GM21515 (cell line): Measurements from ENCODE around the gene RXFP3.
"Not testable (repeated sequence)": the region's sequence is repeated elsewhere in the genome, so short reads cannot be mapped to it uniquely, and the experiment has no call there.

ENCODE experiments used
- ATAC-seq: cut with Tn5 transposase; IDR thresholded peaks from one replicate; pipeline ENCODE4 v1.9.1; 2021; ENCODE audit not compliant: unreplicated experiment

Gene RXFP3

GRCh38 chr5:33936381-33937016, at the start of gene RXFP3:
TSS of gene RXFP3 (plus strand) at chr5:33936386. CDS start at chr5:33936741, 355 bp downstream.
- no peak for ATAC-seq

- no peak for ATAC-seq
These were observed 48.9 kb upstream of the RXFP3 start for GRCh38 chr5:33887268-33887667.

GRCh38 chr5:33888587-33888986, 47.6 kb upstream of the RXFP3 start:
- ATAC-seq, result no peak

- ATAC-seq, result no peak
These were observed 45.8 kb upstream of the RXFP3 start for GRCh38 chr5:33890131-33891032.

- no peak for ATAC-seq
These were observed 44.8 kb upstream of the RXFP3 start for GRCh38 chr5:33891446-33891787.

GRCh38 chr5:33891788-33892619, 44.2 kb upstream of the RXFP3 start, which contains the start of gene ADAMTS12:
TSS of gene ADAMTS12 (minus strand) at chr5:33891990. CDS start at chr5:33891856, 134 bp downstream.
- no peak for ATAC-seq

- ATAC-seq, result no peak
These were observed 43.5 kb upstream of the RXFP3 start for GRCh38 chr5:33892620-33893137.

- ATAC-seq, result no peak
These were observed 41.6 kb upstream of the RXFP3 start for GRCh38 chr5:33894566-33894965.

- no peak for ATAC-seq
These were observed 35.0 kb upstream of the RXFP3 start for GRCh38 chr5:33901156-33901555.

- no peak for ATAC-seq
These were observed 33.1 kb upstream of the RXFP3 start for GRCh38 chr5:33903118-33903517.

GRCh38 chr5:33905381-33905780, 30.8 kb upstream of the RXFP3 start:
- no peak for ATAC-seq

- ATAC-seq, result not testable (repeated sequence)
These were observed 29.9 kb upstream of the RXFP3 start for GRCh38 chr5:33906248-33906647.

- not testable (repeated sequence) for ATAC-seq
These were observed 21.3 kb upstream of the RXFP3 start for GRCh38 chr5:33914844-33915243.

GRCh38 chr5:33921002-33921401, 15.2 kb upstream of the RXFP3 start:
- ATAC-seq, result no peak

GRCh38 chr5:33925278-33925677, 10.9 kb upstream of the RXFP3 start:
- ATAC-seq, result no peak

- ATAC-seq, result no peak
These were observed 8.5 kb upstream of the RXFP3 start for GRCh38 chr5:33927685-33928084.

- ATAC-seq, result no peak
These were observed 7.9 kb upstream of the RXFP3 start for GRCh38 chr5:33928283-33928682.

- ATAC-seq, result no peak
These were observed 6.1 kb upstream of the RXFP3 start for GRCh38 chr5:33929925-33930690.

- ATAC-seq, result no peak
These were observed 5.0 kb upstream of the RXFP3 start for GRCh38 chr5:33931136-33931535.

- peak; percentile 83 for ATAC-seq
These were observed 2.4 kb upstream of the RXFP3 start for GRCh38 chr5:33933723-33934169.
